Mesothelial cell of epicardium (in vitro differentiated cells): Measurements from ENCODE around the gene MANSC1. TPM values are rescaled to one million over a fixed set of nuclear protein-coding genes. Genes with fewer than 3 reads are reported as not detected.

Experiments used
- DNase-seq, 2 experiments: peaks; one replicate each; pipeline ENCODE4 v3.0.0; 2021; ENCODE audit warnings: low spot score in 2 of 2; ENCODE audit not compliant: unreplicated experiment in 2 of 2
- H3K27ac Mint-ChIP-seq: 2 replicates; pipeline ENCODE4 v1.8.0; 2021; ENCODE audit warnings: mixed read lengths
- H3K27me3 Mint-ChIP-seq: 2 replicates; pipeline ENCODE4 v1.8.0; 2021; ENCODE audit warnings: low read depth, mixed read lengths
- H3K36me3 Mint-ChIP-seq: 2 replicates; pipeline ENCODE4 v1.8.0; 2021; ENCODE audit warnings: mixed read lengths
- H3K4me1 Mint-ChIP-seq: 2 replicates; pipeline ENCODE4 v1.8.0; 2021; ENCODE audit warnings: mixed read lengths
- H3K4me3 Mint-ChIP-seq: 2 replicates; pipeline ENCODE4 v1.8.0; 2021; ENCODE audit warnings: mild to moderate bottlenecking, moderate library complexity, mixed read lengths
- H3K9me3 Mint-ChIP-seq: 2 replicates; pipeline ENCODE4 v1.8.0; 2021; ENCODE audit warnings: mixed read lengths
- total RNA-seq: library from RNA; stranded (reverse); gene quantifications from 3 replicates; pipeline ENCODE4 v1.2.1, GENCODE V29; 2021
- TF ChIP-seq, protein P1 (sequence below): fragments of 200-600 bp; sonication (generic); IDR thresholded peaks from one replicate; pipeline ENCODE4 v1.5.0; 2021; ENCODE audit warnings: antibody characterized with exemption; ENCODE audit not compliant: unreplicated experiment

MANSC1 gene
- total RNA-seq, 1 donor from 2014 or later, result 16.6 TPM

DNA sequence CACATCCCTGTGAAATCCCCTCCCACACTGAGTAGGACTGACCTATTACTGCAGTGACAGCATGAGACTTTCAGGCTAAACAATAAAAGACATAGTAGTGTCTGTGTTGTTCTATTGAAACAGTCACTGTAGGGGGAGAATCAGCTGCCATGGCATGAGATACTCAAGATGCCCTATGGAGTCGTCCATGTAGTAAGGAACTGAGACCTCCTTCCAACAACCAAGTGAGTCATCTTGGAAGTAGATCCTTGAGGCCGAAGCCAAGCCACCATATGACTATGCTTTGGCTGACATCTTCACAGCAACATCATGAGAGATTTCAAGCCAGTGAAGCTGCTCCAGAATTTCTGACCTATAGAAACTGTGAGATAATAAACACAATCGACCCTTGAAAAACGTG is 71.1 kb downstream of the MANSC1 start:
- H3K4me3 Mint-ChIP-seq, result no peak overlapping the region
- DNase-seq, result no peak
- peaks cover 12% of the 10 kb centered on the region for H3K4me1 Mint-ChIP-seq
- H3K27me3 Mint-ChIP-seq, result no peaks in the 10 kb centered on the region
- TF ChIP-seq, protein P1, sequence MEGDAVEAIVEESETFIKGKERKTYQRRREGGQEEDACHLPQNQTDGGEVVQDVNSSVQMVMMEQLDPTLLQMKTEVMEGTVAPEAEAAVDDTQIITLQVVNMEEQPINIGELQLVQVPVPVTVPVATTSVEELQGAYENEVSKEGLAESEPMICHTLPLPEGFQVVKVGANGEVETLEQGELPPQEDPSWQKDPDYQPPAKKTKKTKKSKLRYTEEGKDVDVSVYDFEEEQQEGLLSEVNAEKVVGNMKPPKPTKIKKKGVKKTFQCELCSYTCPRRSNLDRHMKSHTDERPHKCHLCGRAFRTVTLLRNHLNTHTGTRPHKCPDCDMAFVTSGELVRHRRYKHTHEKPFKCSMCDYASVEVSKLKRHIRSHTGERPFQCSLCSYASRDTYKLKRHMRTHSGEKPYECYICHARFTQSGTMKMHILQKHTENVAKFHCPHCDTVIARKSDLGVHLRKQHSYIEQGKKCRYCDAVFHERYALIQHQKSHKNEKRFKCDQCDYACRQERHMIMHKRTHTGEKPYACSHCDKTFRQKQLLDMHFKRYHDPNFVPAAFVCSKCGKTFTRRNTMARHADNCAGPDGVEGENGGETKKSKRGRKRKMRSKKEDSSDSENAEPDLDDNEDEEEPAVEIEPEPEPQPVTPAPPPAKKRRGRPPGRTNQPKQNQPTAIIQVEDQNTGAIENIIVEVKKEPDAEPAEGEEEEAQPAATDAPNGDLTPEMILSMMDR, result no peak
- H3K36me3 Mint-ChIP-seq, result peaks cover 5% of the 10 kb centered on the region
- no peak overlapping the region for H3K27ac Mint-ChIP-seq
- H3K9me3 Mint-ChIP-seq, result peaks cover 21% of the 10 kb centered on the region

Other genes with a start within 250 kb of the MANSC1 start
- 72.9 to 77.4 TPM (median 75.3 TPM) in 3 replicates for gene LRP6, start 83.2 kb downstream of the MANSC1 start, total RNA-seq
- 11.0 to 13.4 TPM (median 13.3 TPM) in 3 replicates for gene BORCS5, start 6.8 kb upstream of the MANSC1 start, total RNA-seq
- gene DUSP16, start 212.6 kb upstream of the MANSC1 start, total RNA-seq, result 31.4 to 31.9 TPM (median 31.5 TPM) in 3 replicates